ENCODE measurements around the gene HOXB4. TPM values are rescaled to one million over a fixed set of nuclear protein-coding genes. Genes with fewer than 3 reads are reported as not detected.

HOXB4 gene
- total and polyA plus RNA-seq, 10 of the 15 experiments (the other 5 are each of a cell fraction or from before 2014, with no cell fraction given), result 0.35 to 5.8 (median 3.0) TPM

- TF ChIP-seq CTCF (IDR thresholded peaks at IDR 0.05 in 2 of 3, conservative IDR thresholded peaks at IDR 0.05 in 1 of 3; ENCODE audit: control insufficient read depth in 2 of 3, extremely low read depth in 1 of 3, insufficient read depth in 1 of 3, low read depth in 3 of 3, low read length in 3 of 3) (peak; percentile 21 to 33 (median 22); a peak in 4 of 6 replicates), JUND (IDR thresholded peaks at IDR 0.05; ENCODE audit: low read depth, low read length) (no peak), BHLHE40 (IDR thresholded peaks at IDR 0.05; ENCODE audit: borderline replicate concordance in 1 of 2, low read depth in 2 of 2, low read length in 1 of 2) (no peak), CBFB (IDR thresholded peaks at IDR 0.05; ENCODE audit: low read depth) (no peak), DPF2 (IDR thresholded peaks at IDR 0.05) (0 out of 2 replicates have a peak, but pooled peaks have one; percentile 28), USF1 (IDR thresholded peaks at IDR 0.05; ENCODE audit: borderline replicate concordance, extremely low read length, insufficient read depth, low read depth, low read length) (no peak), CUX1 (IDR thresholded peaks at IDR 0.05; ENCODE audit: insufficient replicate concordance, low read depth, low read length) (no peak), SUZ12 (IDR thresholded peaks at IDR 0.05; ENCODE audit: unreplicated experiment) (peak; percentile 39), HDGF (IDR thresholded peaks at IDR 0.05) (no peak), E2F4 (IDR thresholded peaks at IDR 0.05; ENCODE audit: low read depth, low read length) (no peak), EZH2 (IDR thresholded peaks at IDR 0.05; ENCODE audit: borderline replicate concordance, control insufficient read depth, low read depth, low read length) (0 out of 2 replicates have a peak, but pooled peaks have one; percentile 70), NR2C2 (IDR thresholded peaks at IDR 0.05; ENCODE audit: borderline replicate concordance, control insufficient read depth, insufficient read length, low read depth) (no peak), YBX1 (IDR thresholded peaks at IDR 0.05) (no peak), IKZF1 (conservative IDR thresholded peaks at IDR 0.05) (peak; percentile 48), ZNF622 (IDR thresholded peaks at IDR 0.05) (no peak)
- TF ChIP-seq, protein P1, sequence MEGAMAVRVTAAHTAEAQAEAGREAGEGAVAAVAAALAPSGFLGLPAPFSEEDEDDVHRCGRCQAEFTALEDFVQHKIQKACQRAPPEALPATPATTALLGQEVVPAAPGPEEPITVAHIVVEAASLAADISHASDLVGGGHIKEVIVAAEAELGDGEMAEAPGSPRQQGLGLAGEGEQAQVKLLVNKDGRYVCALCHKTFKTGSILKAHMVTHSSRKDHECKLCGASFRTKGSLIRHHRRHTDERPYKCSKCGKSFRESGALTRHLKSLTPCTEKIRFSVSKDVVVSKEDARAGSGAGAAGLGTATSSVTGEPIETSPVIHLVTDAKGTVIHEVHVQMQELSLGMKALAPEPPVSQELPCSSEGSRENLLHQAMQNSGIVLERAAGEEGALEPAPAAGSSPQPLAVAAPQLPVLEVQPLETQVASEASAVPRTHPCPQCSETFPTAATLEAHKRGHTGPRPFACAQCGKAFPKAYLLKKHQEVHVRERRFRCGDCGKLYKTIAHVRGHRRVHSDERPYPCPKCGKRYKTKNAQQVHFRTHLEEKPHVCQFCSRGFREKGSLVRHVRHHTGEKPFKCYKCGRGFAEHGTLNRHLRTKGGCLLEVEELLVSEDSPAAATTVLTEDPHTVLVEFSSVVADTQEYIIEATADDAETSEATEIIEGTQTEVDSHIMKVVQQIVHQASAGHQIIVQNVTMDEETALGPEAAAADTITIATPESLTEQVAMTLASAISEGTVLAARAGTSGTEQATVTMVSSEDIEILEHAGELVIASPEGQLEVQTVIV (IDR thresholded peaks at IDR 0.05; ENCODE audit: borderline replicate concordance, partially characterized antibody), result no peak
Measured at GRCh38 chr17:48612854-48613691, 34.9 kb upstream of the HOXB4 start (continued).

All from GM12878 (cell line).